K562 (cell line): ENCODE results near the gene ABHD5. TPM values are rescaled to one million over a fixed set of nuclear protein-coding genes. Genes with fewer than 3 reads are reported as not detected.

Experiments used
- CAMTA2 ChIP-seq: fragments of 250-450 bp; sonication (Bioruptor Pico); conservative IDR thresholded peaks from 2 replicates; pipeline ENCODE4 v1.5.1; 2022
- CBX1 ChIP-seq: sonication (generic); IDR thresholded peaks from 2 replicates; pipeline ENCODE4 v1.6.1; 2016; ENCODE audit warnings: antibody characterized with exemption, low read depth, mild to moderate bottlenecking
- CHD4 ChIP-seq: fragments of 200-600 bp; sonication (generic); IDR thresholded peaks from 3 replicates; pipeline ENCODE4 v1.6.1; 2012; ENCODE audit warnings: low read depth, mild to moderate bottlenecking, mixed read lengths, low read length, inconsistent platforms; ENCODE audit not compliant: insufficient read depth, insufficient replicate concordance, poor library complexity, severe bottlenecking
- E2F6 ChIP-seq, 2 experiments: IDR thresholded peaks; 2 replicates each; pipeline ENCODE4 v1.6.1; 2011; ENCODE audit warnings: borderline replicate concordance in 1 of 2, control low read depth in 1 of 2, low read depth in 1 of 2, low read length in 1 of 2, mild to moderate bottlenecking in 1 of 2, mixed read lengths in 1 of 2, moderate library complexity in 1 of 2; ENCODE audit not compliant: insufficient read depth in 1 of 2, insufficient read length in 1 of 2, poor library complexity in 1 of 2, severe bottlenecking in 1 of 2; ENCODE audit errors: extremely low read depth in 1 of 2
- MAZ ChIP-seq, 2 experiments: fragments of 450-650 bp in 1 of 2; sonication (generic) in 1 of 2; formaldehyde crosslinking; IDR thresholded peaks in 1 of 2; conservative IDR thresholded peaks in 1 of 2; 2 replicates each; pipeline versions ENCODE4 v1.4.0 to v1.5.0; 2020; ENCODE audit warnings: mild to moderate bottlenecking in 1 of 2, missing genetic modification reagents in 1 of 2
- MECOM ChIP-seq: fragments of 250-450 bp; sonication (Bioruptor Pico); IDR thresholded peaks from 2 replicates; pipeline ENCODE4 v1.8.0; 2022; ENCODE audit warnings: inconsistent platforms
- MLLT1 ChIP-seq, 2 experiments: fragments of 450-650 bp; IDR thresholded peaks; 2 replicates each; pipeline ENCODE4 v1.6.1; 2016
- PRPF4 ChIP-seq: fragments of 200-400 bp; formaldehyde crosslinking; IDR thresholded peaks from one replicate; pipeline ENCODE4 v1.6.1; 2017; ENCODE audit warnings: low read length, low read depth, mild to moderate bottlenecking; ENCODE audit not compliant: insufficient read depth, poor library complexity, severe bottlenecking
- PTBP1 ChIP-seq: fragments of 200-400 bp; formaldehyde crosslinking; IDR thresholded peaks from 2 replicates; pipeline ENCODE4 v1.6.1; 2017; ENCODE audit warnings: low read depth, low read length
- RBM17 ChIP-seq: fragments of 200-400 bp; formaldehyde crosslinking; IDR thresholded peaks from 2 replicates; pipeline ENCODE4 v1.6.1; 2017; ENCODE audit warnings: low read depth, mild to moderate bottlenecking, low read length, borderline replicate concordance
- SMARCE1 ChIP-seq: fragments of 450-650 bp; IDR thresholded peaks from 2 replicates; pipeline ENCODE4 v1.7.1; 2016; ENCODE audit warnings: mild to moderate bottlenecking
- SOX6 ChIP-seq: fragments of 450-650 bp; IDR thresholded peaks from 2 replicates; pipeline ENCODE4 v1.6.1; 2014; ENCODE audit warnings: mild to moderate bottlenecking
- TAF15 ChIP-seq: fragments of 200-400 bp; formaldehyde crosslinking; IDR thresholded peaks from 2 replicates; pipeline ENCODE4 v1.6.1; 2017; ENCODE audit warnings: mild to moderate bottlenecking, low read depth, low read length, moderate library complexity
- YBX1 ChIP-seq: fragments of 450-650 bp; IDR thresholded peaks from 2 replicates; pipeline ENCODE4 v1.7.1; 2016; ENCODE audit warnings: mild to moderate bottlenecking
- ZBTB12 ChIP-seq: fragments of 250-450 bp; sonication (Bioruptor Pico); IDR thresholded peaks from 2 replicates; pipeline ENCODE4 v1.4.0; 2020
- ZBTB33 ChIP-seq: sonication (generic); formaldehyde crosslinking; IDR thresholded peaks from 2 replicates; pipeline ENCODE4 v1.8.1; 2023; ENCODE audit warnings: mild to moderate bottlenecking, missing genetic modification reagents
- ZNF398 ChIP-seq: fragments of 250-450 bp; sonication (Bioruptor Pico); IDR thresholded peaks from 2 replicates; pipeline ENCODE4 v1.8.0; 2021; ENCODE audit warnings: moderate library complexity, mild to moderate bottlenecking, inconsistent platforms
- ZNF444 ChIP-seq: fragments of 250-450 bp; sonication (Bioruptor Pico); IDR thresholded peaks from 2 replicates; pipeline ENCODE4 v1.4.0; 2020; ENCODE audit warnings: mild to moderate bottlenecking, moderate library complexity
- ZNF766 ChIP-seq: fragments of 200-800 bp; sonication (Bioruptor generic); conservative IDR thresholded peaks from 2 replicates; pipeline ENCODE4 v1.6.1; 2016; ENCODE audit warnings: missing genetic modification characterization, missing compliant biosample characterization
- polyA plus RNA-seq, 8 experiments: library from polyadenylated mRNA; depleted of rRNA in 4 of 8; stranded (reverse) in 5 of 8; unstranded in 3 of 8; fragments of >200 nt; fragmentation: Nextera tagmentation in 2 of 8; fragmentation: Illumina TruSeq in 1 of 8; extraction: Ambion mirVana in 2 of 8; extraction: Trizol in 1 of 8; gene quantifications; 2 replicates each; pipeline versions ENCODE4 v1.2.1 to v1.2.3, GENCODE V29; 2011 to 2014; ENCODE audit warnings: inconsistent platforms in 1 of 8, missing spikeins in 1 of 8
- total RNA-seq, 7 experiments: library from RNA; depleted of rRNA in 6 of 7; stranded (reverse); fragments of >200 nt in 6 of 7; fragmentation: Illumina TruSeq in 2 of 7; extraction: Trizol in 2 of 7; gene quantifications; 2 replicates each; pipeline versions ENCODE4 v1.2.1 to v1.2.3, GENCODE V29; 2011 to 2021; ENCODE audit warnings: low replicate concordance in 1 of 7

The ABHD5 gene
- total and polyA plus RNA-seq, 9 of the 15 experiments (the other 6 are each of a cell fraction or from before 2014, with no cell fraction given) = 27.8 to 61.7 (median 39.9) TPM

GRCh38 chr3:43690400-43691119 is at the start of gene ABHD5 (continued):
- no peak for TF ChIP-seq PTBP1
- TF ChIP-seq RBM17 = no peak
- TF ChIP-seq YBX1 = no peak
- TF ChIP-seq TAF15 = no peak
- TF ChIP-seq ZBTB12 (CRISPR knock-in tag) = 0 out of 2 replicates have a peak, but pooled peaks have one; percentile 23
- peak; percentile 32; the same call in 1 of the 2 replicates for TF ChIP-seq MECOM (CRISPR knock-in tag)
- TF ChIP-seq PRPF4 = peak; percentile 87
- no peak; the same call in 1 of the 2 replicates for TF ChIP-seq ZBTB33 (CRISPR knock-in tag)
- peak; percentile 47; the same call in 1 of the 2 replicates for TF ChIP-seq SOX6
- TF ChIP-seq SMARCE1 = no peak; the same call in 1 of the 2 replicates
- peak; percentile 80 to 82 for TF ChIP-seq MAZ (CRISPR knock-in tag; conservative IDR thresholded peaks at IDR 0.05 in 1 of 2, IDR thresholded peaks at IDR 0.05 in 1 of 2)
- peak; percentile 62; the same call in 1 of the 2 replicates for TF ChIP-seq ZNF444 (CRISPR knock-in tag)
- peak; percentile 13; the same call in 1 of the 2 replicates for TF ChIP-seq ZNF766 (CRISPR knock-in tag)
- peak; percentile 83; the same call in 1 of the 2 replicates for TF ChIP-seq CAMTA2
- peak; percentile 13 to 89 for TF ChIP-seq MLLT1 (IDR thresholded peaks at IDR 0.05)
- peak; percentile 95 to 97 for TF ChIP-seq E2F6 (IDR thresholded peaks at IDR 0.05; ENCODE audit: borderline replicate concordance in 1 of 2, extremely low read depth in 1 of 2, insufficient read depth in 1 of 2, insufficient read length in 1 of 2, low read depth in 1 of 2, low read length in 1 of 2, poor library complexity in 1 of 2, severe bottlenecking in 1 of 2)
- no peak for TF ChIP-seq ZNF398 (CRISPR knock-in tag)
- peak; percentile 95 for TF ChIP-seq CBX1
- TF ChIP-seq CHD4 = no peak
